GM10266 (cell line): Measurements from ENCODE around the gene PDXDC1.
"Not testable (repeated sequence)": the region's sequence is repeated elsewhere in the genome, so short reads cannot be mapped to it uniquely, and the experiment has no call there.

ENCODE experiments used
- DNase-seq: peaks from one replicate; pipeline ENCODE4 v3.0.0; 2012; ENCODE audit errors: extremely low spot score
- TF ChIP-seq, protein P1 (sequence below): IDR thresholded peaks from 2 replicates; pipeline ENCODE4 v1.5.1; 2012; ENCODE audit warnings: mild to moderate bottlenecking, low read depth; ENCODE audit not compliant: control insufficient read depth, insufficient read depth; ENCODE audit errors: missing control alignments

PDXDC1 gene

DNA sequence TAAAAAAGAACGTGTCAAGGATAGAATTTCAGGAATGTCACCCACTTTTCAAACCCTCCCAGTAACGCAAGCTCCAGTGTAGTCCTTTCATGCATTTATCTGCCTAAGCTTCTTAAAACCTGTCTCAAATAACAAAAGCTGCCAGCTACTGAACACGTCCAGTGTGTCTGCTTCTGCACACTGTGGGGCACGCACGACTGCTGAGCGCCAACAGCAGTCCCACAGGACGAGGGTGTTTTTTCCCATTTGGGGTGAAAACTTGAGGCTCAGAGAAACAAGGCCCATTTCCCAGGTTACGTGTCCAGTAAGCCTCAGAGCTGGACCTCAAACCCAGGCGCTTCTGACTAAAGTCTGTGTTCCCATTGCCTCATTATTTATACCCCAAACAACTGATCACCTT lies 63.9 kb downstream of the PDXDC1 start:
- no peak for DNase-seq
- TF ChIP-seq, protein P1, sequence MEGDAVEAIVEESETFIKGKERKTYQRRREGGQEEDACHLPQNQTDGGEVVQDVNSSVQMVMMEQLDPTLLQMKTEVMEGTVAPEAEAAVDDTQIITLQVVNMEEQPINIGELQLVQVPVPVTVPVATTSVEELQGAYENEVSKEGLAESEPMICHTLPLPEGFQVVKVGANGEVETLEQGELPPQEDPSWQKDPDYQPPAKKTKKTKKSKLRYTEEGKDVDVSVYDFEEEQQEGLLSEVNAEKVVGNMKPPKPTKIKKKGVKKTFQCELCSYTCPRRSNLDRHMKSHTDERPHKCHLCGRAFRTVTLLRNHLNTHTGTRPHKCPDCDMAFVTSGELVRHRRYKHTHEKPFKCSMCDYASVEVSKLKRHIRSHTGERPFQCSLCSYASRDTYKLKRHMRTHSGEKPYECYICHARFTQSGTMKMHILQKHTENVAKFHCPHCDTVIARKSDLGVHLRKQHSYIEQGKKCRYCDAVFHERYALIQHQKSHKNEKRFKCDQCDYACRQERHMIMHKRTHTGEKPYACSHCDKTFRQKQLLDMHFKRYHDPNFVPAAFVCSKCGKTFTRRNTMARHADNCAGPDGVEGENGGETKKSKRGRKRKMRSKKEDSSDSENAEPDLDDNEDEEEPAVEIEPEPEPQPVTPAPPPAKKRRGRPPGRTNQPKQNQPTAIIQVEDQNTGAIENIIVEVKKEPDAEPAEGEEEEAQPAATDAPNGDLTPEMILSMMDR = no peak

DNA sequence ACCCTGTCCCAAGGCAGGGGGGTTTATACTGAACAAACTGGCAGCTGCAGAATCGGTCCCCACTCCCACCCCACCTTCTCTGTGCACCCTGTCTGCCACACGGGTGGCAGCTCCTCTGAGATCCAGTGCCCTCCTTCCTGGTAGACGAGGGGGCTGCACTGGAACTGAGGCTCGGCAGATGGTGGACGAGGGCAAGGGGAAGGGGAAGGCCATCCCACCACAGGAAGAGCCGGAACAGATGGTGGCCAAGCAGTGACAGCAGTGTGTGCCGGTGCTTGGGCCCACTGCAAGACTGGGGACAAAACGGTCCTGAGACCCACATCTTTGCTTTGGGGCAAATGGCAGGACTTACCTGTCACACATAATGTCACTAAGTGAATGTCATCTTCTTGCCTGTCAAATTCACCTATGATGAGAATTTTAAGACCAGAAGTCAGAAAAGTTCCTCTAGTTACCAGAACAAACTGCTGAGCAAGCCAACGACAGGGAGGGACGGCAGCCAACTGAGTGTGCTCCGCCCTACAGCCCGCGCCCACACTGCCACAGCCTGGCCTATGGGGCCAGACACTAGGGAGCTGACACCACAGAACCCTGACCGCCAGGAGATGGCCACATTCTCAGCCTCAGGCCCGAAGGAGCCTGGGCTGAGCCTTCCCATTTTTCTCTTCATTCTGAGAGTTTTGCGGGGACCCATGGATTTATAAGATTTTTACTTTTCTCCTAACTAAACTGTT lies 66.6 kb downstream of the PDXDC1 start:
- TF ChIP-seq, protein P1 = no peak
- no peak for DNase-seq

DNA sequence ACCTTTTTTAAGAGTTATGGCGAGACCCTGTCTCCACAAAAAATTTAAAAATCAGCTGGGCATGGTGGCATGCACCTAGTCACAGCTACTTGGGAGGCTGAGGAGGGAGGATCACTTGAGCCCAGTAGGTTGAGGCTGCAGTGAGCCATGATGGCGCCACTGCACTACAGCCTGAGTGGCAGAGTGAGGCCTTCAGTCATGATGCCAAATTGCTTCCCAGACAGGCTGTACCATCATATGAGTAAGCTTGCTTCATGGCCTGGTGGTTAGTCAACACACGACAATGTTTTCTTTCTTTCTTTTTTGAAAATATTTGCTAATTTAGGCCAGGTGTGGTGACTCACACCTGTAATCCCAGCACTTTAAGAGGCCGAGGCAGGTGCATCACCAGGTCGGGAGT lies 68.5 kb downstream of the PDXDC1 start:
- TF ChIP-seq, protein P1 = no peak
- DNase-seq = no peak

DNA sequence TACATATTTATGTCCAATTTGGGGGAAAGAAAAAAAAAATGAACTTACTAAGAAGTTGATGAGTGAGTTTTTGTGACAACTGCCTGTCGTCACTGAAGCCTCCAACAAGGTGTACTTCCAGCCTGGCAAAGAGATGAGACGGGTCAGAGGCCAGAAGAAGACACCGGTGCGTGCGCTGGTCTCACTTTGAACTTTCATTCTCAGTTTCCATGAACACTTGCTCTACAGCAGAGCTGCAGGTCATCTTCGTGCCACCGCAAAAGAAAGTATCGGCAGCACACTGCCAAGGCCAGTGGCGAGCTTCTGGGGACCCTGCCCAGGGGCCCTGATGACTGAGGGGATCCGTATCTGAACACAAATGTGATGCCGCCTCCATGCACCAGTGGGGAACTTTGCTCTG lies 69.5 kb downstream of the PDXDC1 start:
- TF ChIP-seq, protein P1 = no peak
- DNase-seq = no peak

DNA sequence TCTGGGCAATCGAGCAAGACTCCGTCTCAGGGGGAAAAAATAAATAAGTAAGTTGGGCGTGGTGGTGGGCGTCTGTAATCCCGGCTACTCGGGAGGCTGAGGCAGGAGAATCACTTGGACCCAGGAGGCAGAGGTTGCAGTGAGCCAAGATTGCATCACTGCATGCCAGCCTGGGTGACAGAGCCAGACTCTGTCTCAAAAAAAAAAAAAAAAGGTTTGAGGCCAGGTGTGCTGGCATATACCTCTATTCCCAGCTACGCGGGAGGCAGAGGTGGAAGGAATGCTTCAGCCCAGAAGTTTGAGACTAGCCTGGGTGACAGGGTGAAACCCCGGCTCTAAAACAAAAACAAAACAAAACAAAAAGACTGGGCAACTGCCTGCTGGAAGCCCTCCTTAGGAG lies 70.4 kb downstream of the PDXDC1 start:
- DNase-seq = not testable (repeated sequence)

DNA sequence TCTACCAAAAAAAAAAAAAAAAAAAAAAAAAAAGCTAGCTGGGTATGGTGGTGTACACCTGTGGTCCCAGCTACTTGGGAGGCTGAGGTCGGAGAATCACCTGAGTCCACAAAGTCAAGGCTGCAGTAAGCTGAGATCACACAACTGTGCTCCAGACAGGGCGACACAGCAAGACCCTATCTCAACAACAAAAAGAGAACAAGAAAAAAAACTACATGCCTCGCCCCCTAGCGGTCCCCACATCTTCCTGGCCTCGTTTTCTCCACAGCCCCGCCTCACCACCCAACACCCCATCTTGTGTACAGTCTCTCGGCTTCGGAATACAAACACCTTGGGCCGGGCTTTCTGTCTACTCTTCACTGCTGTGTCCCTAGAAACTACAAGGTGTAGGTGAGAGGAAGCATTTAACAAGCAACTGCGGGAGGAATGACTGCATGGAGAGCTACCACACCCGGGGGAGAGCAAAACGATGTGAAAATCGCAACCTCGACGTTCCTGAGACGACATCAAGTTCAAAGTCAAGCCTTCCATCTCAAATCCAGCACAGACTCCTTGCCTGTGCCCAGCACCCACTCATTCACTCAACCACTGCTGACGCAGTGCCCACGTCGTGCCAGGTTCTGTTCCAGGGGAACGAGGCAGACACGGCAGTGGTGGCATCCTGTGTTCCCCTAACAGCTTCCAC lies 72.0 kb downstream of the PDXDC1 start:
- DNase-seq = no peak
- TF ChIP-seq, protein P1 = no peak

DNA sequence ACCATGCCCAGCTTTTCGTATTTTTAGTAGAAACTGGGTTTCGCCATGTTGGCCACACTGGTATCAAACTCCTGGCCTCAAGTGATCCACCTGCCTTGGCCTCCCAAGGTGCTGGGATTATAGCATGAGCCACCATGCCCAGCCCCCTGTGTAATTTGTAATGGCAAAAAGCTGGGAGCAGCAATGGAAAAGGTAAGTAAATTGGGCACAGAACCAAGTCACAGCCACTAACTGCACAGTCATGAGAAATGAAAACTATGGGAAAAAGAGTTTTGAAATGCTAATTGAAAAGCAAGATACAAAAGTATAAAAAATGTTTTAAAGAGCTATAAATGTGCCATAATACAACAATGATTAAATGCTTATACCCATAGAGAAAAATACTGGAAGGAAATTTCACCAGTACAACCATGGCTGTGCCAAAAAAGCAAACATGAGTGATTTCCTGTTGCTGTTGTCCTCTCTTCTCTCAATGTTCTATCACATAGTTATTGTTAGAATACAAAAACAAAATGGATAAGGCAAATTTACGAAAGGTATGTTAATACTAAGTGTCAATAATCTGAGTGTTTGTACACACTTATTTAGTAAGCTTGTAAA lies 74.9 kb downstream of the PDXDC1 start:
- no peak for DNase-seq
- TF ChIP-seq, protein P1 = no peak

DNA sequence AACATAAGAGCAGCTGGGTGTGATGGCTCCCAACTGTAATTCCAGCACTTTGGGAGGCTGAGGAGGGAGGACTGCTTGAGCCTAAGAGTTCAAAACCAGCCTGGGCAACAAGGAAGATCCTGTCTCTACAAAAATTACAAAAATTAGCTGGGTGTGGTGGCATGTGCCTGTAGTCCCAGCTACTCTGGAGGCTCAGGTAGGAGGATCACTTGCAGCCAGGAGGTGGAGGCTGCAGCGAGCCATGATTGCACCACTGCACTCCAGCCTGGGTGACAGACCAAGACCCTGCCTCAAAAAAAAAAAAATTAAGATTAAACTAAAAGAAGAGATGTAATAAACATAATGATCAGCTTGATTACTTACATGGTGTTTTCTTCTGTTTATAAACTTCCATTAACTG lies 75.6 kb downstream of the PDXDC1 start:
- not testable (repeated sequence) for DNase-seq
